Measurements from ENCODE around the gene PIK3CB. TPM values are rescaled to one million over a fixed set of nuclear protein-coding genes. Genes with fewer than 3 reads are reported as not detected.

The PIK3CB gene
- polyA plus RNA-seq, 3 donors = 14.1 to 33.6 (median 20.4) TPM

- Mint-ChIP-seq H3K4me3 (no peak overlapping the region), H3K9me3 (peaks cover 51 to 87% (median 78%) of the 10 kb centered on the region in 7 donors), H3K36me3 (peaks cover 26 to 27% of the 10 kb centered on the region in 2 donors), H3K27ac (no peak overlapping the region), H3K4me1 (no peaks in the 10 kb centered on the region), H3K27me3 (ENCODE audit: low read depth in 3 of 3) (peaks cover 0 to 2% (median 2%) of the 10 kb centered on the region in 3 donors)
- Histone ChIP-seq H3K9ac (ENCODE audit: insufficient read depth, low read length, poor library complexity, severe bottlenecking) (no peak overlapping the region), H4K20me1 (ENCODE audit: insufficient read depth, low read length) (no peaks in the 10 kb centered on the region), H3K36me3 (replicated peaks in 1 of 2; ENCODE audit: control insufficient read depth in 1 of 2, insufficient read depth in 2 of 2, low read length in 2 of 2) (peaks cover 21 to 24% of the 10 kb centered on the region in 2 donors), H2AFZ (ENCODE audit: insufficient read depth, low read depth, low read length, poor library complexity, severe bottlenecking) (no peak overlapping the region), H3K4me3 (replicated peaks in 1 of 3; ENCODE audit: low read depth in 2 of 3, low read length in 3 of 3) (no peak overlapping the region), H3K79me2 (ENCODE audit: insufficient read depth, low read length) (no peaks in the 10 kb centered on the region), H3K27me3 (ENCODE audit: control insufficient read depth in 2 of 2, insufficient read depth in 2 of 2, low read length in 2 of 2) (no peaks in the 10 kb centered on the region), H3K9me3 (replicated peaks in 1 of 2; ENCODE audit: control insufficient read depth in 1 of 2, insufficient read depth in 1 of 2, low read length in 2 of 2) (peaks cover 44 to 74% of the 10 kb centered on the region in 2 donors), H3K27ac (ENCODE audit: low read depth in 1 of 2, low read length in 2 of 2) (no peak overlapping the region), H3K4me2 (replicated peaks; ENCODE audit: extremely low read depth, low read length, poor library complexity, severe bottlenecking) (no peak overlapping the region), H3K4me1 (ENCODE audit: control insufficient read depth in 1 of 2, insufficient read depth in 2 of 2, low read length in 2 of 2) (no peaks in the 10 kb centered on the region)
- intact Hi-C loops (cut with micrococcal nuclease) = no loop called here
- TF ChIP-seq CTCF (IDR thresholded peaks at IDR 0.05) = no peak
- DNase-seq = no peak
Measured at GRCh38 chr3:138646008-138646407, 188.7 kb downstream of the PIK3CB start.

- H3K79me2 ChIP-seq (ENCODE audit: insufficient read depth, low read length) = no peaks in the 10 kb centered on the region
- H3K9me3 Mint-ChIP-seq = peaks cover 36 to 74% (median 62%) of the 10 kb centered on the region in 7 donors
- H3K27me3 ChIP-seq (ENCODE audit: control insufficient read depth in 2 of 2, insufficient read depth in 2 of 2, low read length in 2 of 2) = no peaks in the 10 kb centered on the region
- no peak for DNase-seq
- H3K36me3 Mint-ChIP-seq = peaks cover 0 to 3% of the 10 kb centered on the region in 2 donors
- H2AFZ ChIP-seq (ENCODE audit: insufficient read depth, low read depth, low read length, poor library complexity, severe bottlenecking) = no peak overlapping the region
- intact Hi-C loops (cut with micrococcal nuclease) = no loop called here
- no peak overlapping the region for H3K4me3 Mint-ChIP-seq
- no peaks in the 10 kb centered on the region for H3K4me1 ChIP-seq (ENCODE audit: control insufficient read depth in 1 of 2, insufficient read depth in 2 of 2, low read length in 2 of 2)
- H3K4me1 Mint-ChIP-seq = no peaks in the 10 kb centered on the region
- peaks cover 0 to 2% (median 0%) of the 10 kb centered on the region in 3 donors for H3K27me3 Mint-ChIP-seq (ENCODE audit: low read depth in 3 of 3)
- peaks cover 29 to 55% of the 10 kb centered on the region in 2 donors for H3K9me3 ChIP-seq (replicated peaks in 1 of 2; ENCODE audit: control insufficient read depth in 1 of 2, insufficient read depth in 1 of 2, low read length in 2 of 2)
- H3K9ac ChIP-seq (ENCODE audit: insufficient read depth, low read length, poor library complexity, severe bottlenecking) = no peak overlapping the region
- no peaks in the 10 kb centered on the region for H3K36me3 ChIP-seq (replicated peaks in 1 of 2; ENCODE audit: control insufficient read depth in 1 of 2, insufficient read depth in 2 of 2, low read length in 2 of 2)
- no peak overlapping the region for H3K4me3 ChIP-seq (replicated peaks in 1 of 3; ENCODE audit: low read depth in 2 of 3, low read length in 3 of 3)
- H4K20me1 ChIP-seq (ENCODE audit: insufficient read depth, low read length) = no peaks in the 10 kb centered on the region
- no peak for TF ChIP-seq CTCF (IDR thresholded peaks at IDR 0.05)
- H3K4me2 ChIP-seq (replicated peaks; ENCODE audit: extremely low read depth, low read length, poor library complexity, severe bottlenecking) = no peak overlapping the region
- 100% methylated on average over 1 of the region's 1 CpG for WGBS (ENCODE audit: insufficient coverage)
- H3K27ac ChIP-seq (ENCODE audit: low read depth in 1 of 2, low read length in 2 of 2) = no peak overlapping the region
- no peak overlapping the region for H3K27ac Mint-ChIP-seq
Measured at GRCh38 chr3:138642927-138643253, 191.8 kb downstream of the PIK3CB start.

All from CD14-positive monocyte (primary cell).